GM19351 (cell line): ENCODE measurements around the gene NLRP8.
"Not testable (repeated sequence)": the region's sequence is repeated elsewhere in the genome, so short reads cannot be mapped to it uniquely, and the experiment has no call there.

Experiments
- ATAC-seq: cut with Tn5 transposase; IDR thresholded peaks from one replicate; pipeline ENCODE4 v1.9.1; 2021; ENCODE audit warnings: mild to moderate bottlenecking, moderate library complexity; ENCODE audit not compliant: unreplicated experiment

The NLRP8 gene

DNA sequence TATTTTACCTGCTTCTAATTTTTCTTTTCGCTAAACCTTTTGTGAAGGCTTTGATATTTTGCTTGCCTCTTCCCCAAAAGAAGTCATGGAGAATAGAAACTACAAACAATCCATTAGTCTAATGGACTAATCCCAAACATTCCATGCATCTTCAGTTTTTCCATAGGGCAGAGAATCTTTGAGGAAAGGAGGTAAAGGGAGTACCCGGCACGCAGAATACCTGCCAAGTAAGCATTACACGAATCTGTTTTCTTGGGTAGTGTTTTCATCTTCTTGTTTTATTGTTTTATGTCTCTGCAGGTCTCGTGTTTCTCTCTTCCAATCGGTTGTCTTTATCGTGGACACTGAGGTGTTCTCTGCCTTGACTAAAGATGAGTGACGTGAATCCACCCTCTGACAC is at the start of gene NLRP8:
NLRP8 (plus strand) TSS at position 301 of the 400 bp plus-strand sequence.
- ATAC-seq, result no peak

DNA sequence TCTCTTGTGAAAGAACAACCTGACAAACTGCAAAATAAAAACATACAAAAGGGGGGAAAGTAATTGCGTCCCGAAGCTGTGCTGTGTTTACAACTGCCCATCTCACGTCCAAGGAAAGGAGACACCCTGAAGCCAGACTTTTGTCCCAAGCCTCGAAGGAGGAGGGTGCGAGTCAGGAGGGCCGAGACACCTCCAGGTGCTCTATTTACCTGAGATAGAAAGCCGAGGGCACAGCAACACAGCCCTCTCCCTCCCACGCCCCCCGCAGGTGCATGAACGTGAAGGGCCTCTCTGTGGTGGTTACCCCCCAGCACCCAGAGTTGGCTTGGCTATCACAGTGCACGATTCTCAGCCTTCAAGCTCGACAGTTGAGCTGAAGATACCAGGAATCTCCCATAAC is 48.7 kb upstream of the NLRP8 start:
- ATAC-seq, result no peak

DNA sequence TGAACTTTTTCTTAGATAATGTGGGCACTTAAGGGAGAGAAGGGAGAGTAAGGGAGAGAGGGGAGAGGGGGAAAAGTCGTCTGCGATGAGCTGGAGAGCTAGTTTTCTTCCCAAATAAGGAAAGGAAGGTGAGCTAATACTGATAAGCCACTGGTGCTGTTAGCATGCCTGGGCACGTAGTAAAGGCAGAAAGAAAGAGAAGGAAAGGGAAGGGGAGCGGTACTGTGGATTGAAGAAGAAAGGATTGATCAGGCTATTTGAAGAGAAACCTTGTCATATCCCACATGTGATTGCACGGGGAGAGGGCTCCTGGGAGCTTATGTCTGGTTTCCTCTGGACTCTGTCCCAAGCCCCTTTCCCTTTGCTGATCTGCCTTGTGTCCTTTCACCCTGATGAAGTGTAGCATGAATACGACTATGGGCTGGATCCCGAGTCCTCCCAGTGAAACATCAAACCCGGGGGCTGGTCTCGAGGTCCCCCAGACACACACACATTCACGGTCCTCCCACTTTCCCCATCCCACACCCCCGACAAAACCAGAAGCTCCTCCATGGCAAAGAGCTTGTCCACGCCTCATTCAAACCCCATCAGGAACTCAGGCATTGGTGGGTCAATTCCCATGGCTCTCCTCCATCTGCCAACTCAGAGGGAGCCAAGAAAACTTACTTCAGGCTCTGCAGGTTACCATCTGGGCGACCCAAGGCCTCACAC is 46.1 kb upstream of the NLRP8 start:
- ATAC-seq, result no peak

DNA sequence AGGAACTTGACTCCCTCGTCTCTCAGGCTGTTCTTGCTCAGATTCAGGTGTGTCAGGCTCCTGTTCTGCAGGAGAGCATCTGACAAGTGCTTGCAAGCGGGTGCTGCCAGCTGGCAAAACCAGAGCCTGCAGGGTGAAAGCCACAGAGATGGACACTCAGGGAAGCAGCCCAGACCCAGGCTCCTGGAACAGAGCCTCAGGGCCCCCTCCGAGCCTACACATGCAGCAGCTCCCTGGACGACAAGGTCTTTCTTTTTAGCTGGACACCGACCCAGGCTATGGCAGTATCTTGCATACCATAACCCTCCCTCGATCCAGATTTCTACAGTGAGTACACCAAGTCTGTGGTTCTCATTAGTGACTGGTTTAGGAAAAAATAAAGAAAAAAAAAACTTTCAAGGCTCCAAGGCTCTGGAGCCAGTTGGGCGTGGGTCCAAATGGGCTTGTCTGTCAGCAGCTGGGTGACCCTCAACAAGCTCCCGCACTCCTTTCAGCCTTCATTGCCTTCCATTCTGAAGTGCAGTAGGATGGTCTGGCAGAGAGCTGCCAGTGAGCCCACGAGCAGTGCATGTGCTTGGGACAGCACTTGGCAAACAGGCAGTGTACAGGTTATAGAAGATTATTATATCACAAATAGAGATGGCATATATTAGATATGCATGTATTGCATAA is 45.4 kb upstream of the NLRP8 start:
- ATAC-seq, result no peak

DNA sequence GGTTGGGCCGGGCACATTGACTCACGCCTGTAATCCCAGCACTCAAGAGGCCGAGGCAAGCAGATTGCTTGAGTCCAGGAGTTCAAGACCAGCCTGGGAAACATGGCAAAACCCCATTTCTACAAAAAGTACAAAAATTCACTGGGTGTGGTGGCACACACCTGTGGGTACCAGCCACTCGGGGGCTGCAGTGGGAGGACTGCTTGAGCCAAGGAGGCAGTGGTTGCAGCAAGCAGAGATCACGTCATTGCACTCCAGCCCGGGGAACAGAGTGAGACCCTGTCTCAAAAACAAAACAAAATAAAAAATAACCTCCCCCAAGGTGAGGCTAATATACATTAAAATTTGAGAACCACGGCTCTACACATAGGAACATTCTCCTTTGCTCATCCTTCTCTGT is 40.3 kb upstream of the NLRP8 start:
- ATAC-seq, result no peak

DNA sequence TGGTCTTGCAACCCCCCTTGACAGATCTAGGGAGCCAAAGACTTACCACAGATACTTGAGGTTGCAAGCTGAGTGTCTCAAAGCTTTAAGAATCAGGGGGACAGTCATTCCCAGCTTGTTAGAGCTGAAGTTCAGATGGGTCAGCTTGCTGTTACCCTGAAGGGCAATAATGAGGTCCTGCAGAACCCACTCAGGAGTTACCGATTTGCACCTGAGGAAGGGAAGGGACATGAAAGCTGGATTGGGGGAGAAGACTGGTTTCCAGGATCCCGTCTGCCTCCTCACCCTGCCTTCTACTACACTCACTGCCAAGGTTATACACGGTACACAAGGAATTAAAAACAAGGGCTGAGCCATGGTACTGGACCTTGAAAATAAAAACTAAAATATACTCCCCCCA is 39.9 kb upstream of the NLRP8 start:
- ATAC-seq, result no peak

DNA sequence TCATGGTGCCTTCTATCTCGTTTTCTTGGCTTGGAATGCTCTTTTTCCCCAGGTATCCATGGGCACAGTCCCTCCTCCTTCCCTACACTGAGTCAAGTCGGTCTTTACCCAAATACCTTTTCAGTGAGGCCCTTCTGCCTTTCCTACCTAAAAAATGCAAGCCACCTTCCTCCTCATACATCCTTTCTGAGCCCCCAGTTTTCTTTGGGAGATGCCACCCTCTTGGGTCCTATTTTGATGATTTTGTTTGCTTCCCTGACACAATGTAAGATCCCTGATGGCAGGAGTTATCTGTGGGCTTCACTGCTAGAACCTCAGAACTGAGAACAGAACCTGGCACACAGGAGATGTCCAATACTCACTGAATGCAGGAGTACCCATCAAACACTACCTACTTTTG is 37.8 kb upstream of the NLRP8 start:
- ATAC-seq, result no peak

DNA sequence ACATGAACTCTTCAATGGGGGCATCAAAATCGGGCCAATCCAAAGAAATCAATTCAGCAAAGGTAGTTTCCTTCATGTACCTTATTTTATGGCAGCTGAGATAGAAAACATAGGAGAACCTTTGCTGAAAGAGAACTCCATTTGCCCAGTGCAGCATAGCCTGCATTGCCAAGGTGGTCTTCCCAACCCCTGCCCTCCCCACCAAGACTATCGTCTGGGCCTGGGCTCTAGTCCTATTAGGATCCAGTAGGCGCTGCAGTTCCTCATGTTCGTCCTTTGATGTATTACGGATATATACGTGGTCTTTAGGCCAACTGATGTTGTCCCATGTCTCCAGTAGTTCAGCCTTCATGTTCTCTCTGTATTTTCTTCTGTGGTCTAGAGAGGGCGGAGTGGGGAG is 34.7 kb upstream of the NLRP8 start:
- ATAC-seq, result no peak

DNA sequence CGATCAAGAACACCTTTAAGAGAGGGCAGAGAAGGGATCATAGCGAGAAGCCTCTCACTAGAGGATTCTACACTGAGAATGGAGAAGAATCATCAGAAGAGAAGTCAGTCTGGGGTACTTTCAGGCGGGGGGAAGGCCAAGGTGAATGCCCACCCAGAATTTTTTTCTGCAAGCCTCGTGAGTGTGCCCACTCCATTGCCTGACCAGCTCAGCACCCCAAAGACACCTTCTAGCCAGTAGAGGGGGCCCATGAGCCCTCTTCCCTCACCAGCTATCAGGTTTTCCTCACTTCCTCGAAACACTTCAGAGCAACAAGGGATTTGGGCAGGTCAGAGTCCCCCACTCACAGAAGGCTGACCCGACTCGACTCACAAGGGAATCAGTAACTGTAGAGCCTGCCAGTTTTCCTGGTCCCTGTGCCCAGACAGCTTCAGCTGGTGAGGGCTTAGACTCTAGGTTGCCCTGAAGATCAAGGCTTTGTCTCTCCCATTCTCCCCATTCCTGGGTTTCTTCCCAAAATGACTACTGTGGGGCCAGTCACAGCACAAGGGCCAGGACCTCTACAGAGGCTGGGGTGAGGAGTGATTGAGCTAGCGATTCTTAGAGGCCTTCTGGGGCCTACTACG is 33.9 kb upstream of the NLRP8 start:
- no peak for ATAC-seq

DNA sequence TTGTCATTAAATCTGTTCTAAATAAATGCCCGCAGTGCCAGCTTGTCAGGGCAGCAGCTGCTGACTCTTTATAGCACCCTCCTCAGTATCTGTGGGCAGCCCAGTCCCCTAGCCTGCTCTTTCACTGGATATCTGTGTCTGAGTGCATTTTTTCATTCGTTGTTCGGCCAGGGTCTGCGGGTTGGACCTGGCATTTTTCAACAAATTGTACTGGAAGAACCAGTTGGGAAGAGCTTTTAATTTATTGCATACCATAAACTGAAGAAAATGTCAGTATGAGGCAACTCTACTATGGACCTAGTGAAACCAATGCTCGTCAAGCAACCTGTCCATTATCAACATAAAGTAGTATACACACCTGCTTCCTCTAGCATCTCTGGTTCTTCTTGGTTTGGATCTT is 24.1 kb upstream of the NLRP8 start:
- ATAC-seq, result no peak

DNA sequence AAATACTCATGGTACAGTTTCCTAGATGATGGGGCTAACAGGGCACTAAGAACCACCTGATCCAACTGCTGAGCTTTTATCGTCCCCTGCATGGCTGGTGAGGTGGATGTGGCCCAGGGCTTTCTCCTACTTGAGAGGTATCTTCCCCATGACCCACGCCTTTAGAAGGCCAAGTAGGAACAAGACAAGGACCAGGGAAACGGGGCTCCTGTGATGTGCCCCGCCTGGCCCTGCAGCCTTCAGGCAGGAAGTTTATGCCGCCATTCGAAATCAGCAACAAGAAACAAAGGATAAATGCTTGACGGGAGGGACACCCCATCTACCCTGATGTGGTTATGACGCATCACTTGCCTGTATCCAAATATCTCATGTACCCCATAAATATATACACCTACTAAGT is 19.6 kb upstream of the NLRP8 start:
- no peak for ATAC-seq

DNA sequence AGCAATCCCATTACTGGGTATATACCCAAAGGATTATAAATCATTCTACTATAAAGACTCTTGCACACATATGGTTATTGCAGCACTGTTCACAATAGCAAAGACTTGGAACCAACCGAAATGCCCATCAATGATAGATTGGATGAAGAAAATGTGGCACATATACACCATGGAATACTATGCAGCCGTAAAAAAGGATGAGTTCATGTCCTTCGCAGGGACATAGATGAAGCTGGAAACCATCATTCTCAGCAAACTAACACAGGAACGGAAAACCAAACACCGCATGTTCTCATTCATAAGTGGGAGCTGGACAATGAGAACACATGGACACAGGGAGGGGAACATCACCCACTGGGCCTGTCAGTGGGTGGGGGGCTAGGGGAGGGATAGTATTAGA is 18.4 kb upstream of the NLRP8 start:
- not testable (repeated sequence) for ATAC-seq

DNA sequence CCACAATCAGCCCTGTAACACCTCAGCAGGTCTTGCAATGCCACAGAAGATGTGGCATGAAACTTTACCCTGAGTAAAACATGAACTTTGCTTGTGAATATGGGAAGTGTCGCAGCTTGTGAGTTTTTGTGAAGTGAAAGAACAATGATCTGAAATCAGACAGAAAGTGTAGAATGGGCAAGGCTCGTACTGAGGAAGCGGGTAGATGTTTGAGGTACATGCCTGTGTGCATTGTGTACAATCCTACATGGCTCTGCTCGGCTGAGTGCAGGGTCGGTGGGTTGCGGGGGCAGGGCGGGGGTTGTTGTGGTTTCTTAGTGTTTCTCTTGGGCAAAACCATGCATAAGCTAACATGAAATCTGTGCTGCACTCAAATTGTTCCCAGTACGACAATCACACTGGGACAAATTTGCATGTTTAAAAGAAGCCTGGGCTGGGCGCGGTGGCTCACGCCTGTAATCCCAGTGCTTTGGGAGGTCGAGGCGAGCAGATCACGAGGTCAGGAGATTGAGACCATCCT is 16.6 kb upstream of the NLRP8 start:
- no peak for ATAC-seq

DNA sequence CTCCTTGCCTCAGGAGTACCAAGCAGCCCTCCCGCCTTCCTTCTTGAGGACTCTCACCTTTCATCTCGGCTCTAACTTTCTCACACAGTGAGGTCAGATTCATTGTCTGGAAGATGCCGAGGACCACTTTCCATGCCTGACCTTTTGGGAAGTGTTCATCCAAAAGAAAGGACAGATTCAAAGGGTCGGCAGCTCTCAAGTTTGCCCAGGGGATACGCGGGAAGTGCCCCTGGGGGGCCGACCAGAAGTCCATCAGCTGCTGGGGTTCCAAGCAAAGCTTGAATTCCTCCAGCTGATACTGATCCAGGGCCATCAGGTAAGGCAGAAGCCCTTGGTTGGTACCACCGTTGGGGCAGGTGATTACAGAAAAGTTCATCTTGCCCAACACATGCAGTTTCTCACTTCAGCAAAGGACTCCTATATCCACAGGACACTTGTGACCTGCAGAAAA is 15.7 kb upstream of the NLRP8 start, which contains the start of gene NLRP13:
NLRP13 (minus strand) TSS at position 401 of the 451 bp plus-strand sequence; CDS start at position 376, 25 bp downstream.
- no peak for ATAC-seq

DNA sequence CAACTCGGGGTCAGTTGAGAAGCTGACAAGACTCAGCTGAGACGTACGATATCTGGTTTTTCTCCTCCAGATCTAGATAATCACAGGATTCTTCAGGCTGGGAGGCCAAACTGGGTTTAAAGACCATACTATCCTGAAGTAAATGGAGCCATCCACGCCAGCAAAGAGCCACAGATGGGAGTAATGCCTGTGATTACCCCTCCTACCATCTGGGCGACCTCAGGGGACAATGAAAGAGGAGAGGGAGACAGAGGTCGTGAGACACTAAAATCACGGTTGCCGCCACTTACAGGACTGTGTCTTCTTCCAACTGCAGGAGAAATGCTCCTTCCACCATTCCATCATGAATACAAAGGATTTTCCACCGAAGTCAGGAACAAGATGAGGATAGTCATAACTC is 12.4 kb upstream of the NLRP8 start:
- ATAC-seq, result no peak

DNA sequence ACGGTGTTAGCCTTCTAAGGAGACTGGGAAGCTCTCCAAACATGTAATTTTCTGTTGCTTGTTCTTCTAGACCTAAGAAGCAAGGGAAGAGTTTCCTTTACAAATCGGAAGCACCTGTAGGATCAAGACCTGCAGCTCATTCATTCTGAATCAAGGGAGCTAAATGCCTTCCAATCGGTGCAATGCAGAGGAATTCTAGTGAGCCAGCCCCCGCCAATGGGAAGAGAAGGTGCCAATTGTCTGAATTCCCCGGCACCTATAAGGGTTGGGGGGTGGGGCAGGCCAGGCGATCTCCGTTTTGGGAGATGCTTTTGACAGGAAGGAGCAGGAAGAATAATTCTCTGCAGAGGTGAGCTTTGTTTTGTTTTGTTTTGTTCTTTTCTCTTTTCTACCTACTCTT is 8.4 kb upstream of the NLRP8 start:
- ATAC-seq, result no peak

DNA sequence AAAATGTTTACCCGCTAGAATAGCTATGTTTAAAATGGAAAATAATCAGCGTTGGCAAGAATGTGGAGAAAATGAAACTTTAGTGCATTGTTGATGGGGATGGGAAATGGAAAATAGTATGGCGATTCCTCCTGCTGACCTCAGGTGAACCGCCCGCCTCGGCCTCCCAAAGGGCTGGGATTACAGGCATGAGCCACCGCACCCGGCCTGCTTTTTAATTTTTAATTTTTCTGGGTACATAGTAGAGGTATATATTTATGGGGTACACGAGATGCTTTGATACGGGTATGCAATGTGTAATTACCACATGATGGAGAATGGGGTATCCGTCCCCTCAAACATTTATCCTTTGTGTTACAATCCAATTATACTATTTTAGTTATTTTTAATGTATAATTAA is 7.3 kb upstream of the NLRP8 start:
- ATAC-seq, result no peak

DNA sequence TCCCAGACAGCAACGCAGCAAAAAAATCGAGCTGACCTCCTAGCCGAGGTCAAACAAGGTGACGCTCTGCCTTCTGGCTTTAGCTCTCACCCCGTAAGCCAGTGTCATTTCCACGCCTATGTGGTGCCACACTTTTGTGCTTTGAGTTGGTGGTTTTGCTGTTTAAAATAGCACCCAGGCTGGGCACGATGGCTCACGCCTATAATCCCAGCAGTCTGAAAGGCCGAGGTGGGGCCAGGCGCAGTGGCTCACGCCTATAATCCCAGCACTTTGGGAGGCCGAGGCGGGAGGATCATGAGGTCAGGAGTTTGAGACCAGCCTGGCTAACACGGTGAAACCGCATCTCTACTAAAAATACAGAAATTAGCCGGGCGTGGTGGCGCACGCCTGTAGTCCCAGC is 2.9 kb downstream of the NLRP8 start:
- ATAC-seq, result not testable (repeated sequence)

DNA sequence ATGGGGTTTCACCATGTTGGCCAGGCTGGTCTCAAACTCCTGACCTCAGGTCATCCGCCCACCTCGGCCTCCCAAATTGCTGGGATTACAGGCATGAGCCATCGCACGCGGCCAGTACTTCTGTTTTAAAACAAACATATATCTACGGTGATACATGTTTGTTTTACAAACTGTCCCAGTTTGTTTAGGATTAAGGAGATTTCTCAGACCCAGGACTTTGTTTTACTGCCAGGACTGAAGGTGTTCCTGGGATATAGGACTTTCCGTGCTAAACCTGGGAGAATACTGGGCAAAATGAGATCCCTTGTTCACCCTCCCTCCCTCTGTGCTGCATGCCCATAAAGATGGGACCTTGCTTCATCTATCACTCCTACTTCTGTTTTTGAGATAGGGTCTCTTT is 8.8 kb downstream of the NLRP8 start:
- no peak for ATAC-seq

DNA sequence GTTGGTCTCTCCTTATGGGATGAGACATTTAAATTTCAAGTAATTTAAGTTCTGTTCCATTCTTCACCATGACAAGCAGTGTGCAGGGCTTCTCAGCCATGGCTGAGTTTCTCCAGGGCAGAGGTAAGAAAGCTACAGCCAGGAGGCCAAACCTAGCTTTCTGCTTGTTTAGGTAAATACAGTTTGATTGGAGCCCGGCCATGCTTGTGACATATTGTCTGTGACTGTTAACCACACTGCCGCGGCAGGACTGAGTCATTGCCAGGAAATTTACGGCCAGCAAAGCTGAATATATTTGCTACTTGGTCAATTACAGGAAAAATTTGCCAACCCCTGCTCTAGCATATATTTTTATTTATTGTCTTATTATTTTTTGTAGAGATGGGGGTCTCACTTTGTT is 10.7 kb downstream of the NLRP8 start:
- ATAC-seq, result no peak

DNA sequence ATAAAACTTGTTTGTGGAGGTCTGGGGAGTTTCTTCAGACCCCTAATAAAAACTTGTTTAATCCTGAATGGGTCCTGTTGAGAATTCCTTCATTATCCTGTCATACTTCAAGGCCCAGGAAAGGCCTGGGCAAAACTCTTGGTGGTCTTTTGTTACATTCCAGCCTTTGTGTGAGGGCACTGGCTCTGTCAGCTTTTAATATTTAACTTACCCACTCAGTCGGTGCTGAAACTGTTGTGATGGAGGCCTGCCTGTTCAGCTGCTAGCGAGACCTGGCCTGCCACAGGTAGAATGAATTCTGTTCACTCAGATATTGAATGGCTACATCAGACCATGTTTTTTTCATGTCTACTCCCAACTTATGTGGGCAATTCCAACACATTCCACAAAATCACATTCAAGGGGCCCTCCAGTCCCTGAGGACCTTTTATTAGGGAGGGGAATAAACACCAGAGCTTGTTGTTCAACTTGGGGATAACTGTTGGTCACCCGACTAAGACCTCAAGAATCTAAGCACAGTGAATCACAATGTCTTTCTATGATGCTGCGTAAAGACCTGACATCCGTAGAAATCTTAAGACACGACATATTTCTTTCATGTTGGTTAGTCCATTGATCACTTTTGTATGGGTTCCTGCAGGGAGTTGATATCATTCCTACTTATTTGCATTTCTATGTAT is 12.5 kb downstream of the NLRP8 start:
- ATAC-seq, result no peak
